Left renal pelvis (tissue), 4 donors: ENCODE measurements around the gene TNIP2. TPM values are rescaled to one million over a fixed set of nuclear protein-coding genes. Genes with fewer than 3 reads are reported as not detected.

Experiments used
- DNase-seq, 4 donors: peaks; one replicate each; pipeline ENCODE4 v3.0.0-alpha.2; 2013; ENCODE audit warnings: low read depth in 4 of 4, low spot score in 3 of 4
- polyA plus RNA-seq, 4 donors: library from polyadenylated mRNA; unstranded; fragments of 120-200 nt; gene quantifications; one replicate each; pipeline ENCODE4 v1.2.1, GENCODE V29; 2013; ENCODE audit not compliant: insufficient read length in 4 of 4

TNIP2 gene
- polyA plus RNA-seq, 4 donors: 14.7 to 24.5 (median 18.3) TPM

GRCh38 chr4:2725380-2725779 is 30.8 kb downstream of the TNIP2 start:
- no peak for DNase-seq

GRCh38 chr4:2723751-2724150 is 32.4 kb downstream of the TNIP2 start:
- DNase-seq: no peak

GRCh38 chr4:2722033-2722432 is 34.1 kb downstream of the TNIP2 start:
- DNase-seq: no peak

GRCh38 chr4:2721586-2721985 is 34.5 kb downstream of the TNIP2 start:
- no peak for DNase-seq

GRCh38 chr4:2716236-2716635 is 39.9 kb downstream of the TNIP2 start:
- DNase-seq: no peak

- DNase-seq: no peak
Observed at GRCh38 chr4:2715426-2715825, 40.7 kb downstream of the TNIP2 start.

- DNase-seq: no peak
Observed at GRCh38 chr4:2714918-2715317, 41.2 kb downstream of the TNIP2 start.

GRCh38 chr4:2714061-2714770 is 41.9 kb downstream of the TNIP2 start:
- DNase-seq: no peak

- DNase-seq: no peak
Observed at GRCh38 chr4:2713337-2713736, 42.8 kb downstream of the TNIP2 start.

GRCh38 chr4:2712261-2712842 is 43.8 kb downstream of the TNIP2 start:
- DNase-seq: no peak

GRCh38 chr4:2702770-2703169 is 53.4 kb downstream of the TNIP2 start:
- DNase-seq: no peak

GRCh38 chr4:2702361-2702760 is 53.8 kb downstream of the TNIP2 start:
- no peak for DNase-seq

GRCh38 chr4:2700031-2700430 is 56.1 kb downstream of the TNIP2 start:
- DNase-seq: no peak

GRCh38 chr4:2699534-2699933 is 56.6 kb downstream of the TNIP2 start:
- DNase-seq: no peak

- DNase-seq: no peak
Observed at GRCh38 chr4:2698951-2699505, 57.1 kb downstream of the TNIP2 start.

- DNase-seq: no peak
Observed at GRCh38 chr4:2698504-2698903, 57.6 kb downstream of the TNIP2 start.

GRCh38 chr4:2697995-2698414 is 58.1 kb downstream of the TNIP2 start:
- no peak for DNase-seq

- DNase-seq: no peak
Observed at GRCh38 chr4:2696423-2696822, 59.7 kb downstream of the TNIP2 start.

- DNase-seq: no peak
Observed at GRCh38 chr4:2695346-2696060, 60.6 kb downstream of the TNIP2 start.

- no peak for DNase-seq
Observed at GRCh38 chr4:2694691-2695090, 61.4 kb downstream of the TNIP2 start.

GRCh38 chr4:2691952-2692435 is 64.1 kb downstream of the TNIP2 start:
- no peak for DNase-seq
